HG03103 (cell line): Measurements from ENCODE around the gene PNMA6E.

Experiments used
- ATAC-seq: cut with Tn5 transposase; IDR thresholded peaks from one replicate; pipeline ENCODE4 v1.9.1; 2021; ENCODE audit warnings: low read depth; ENCODE audit not compliant: unreplicated experiment

The PNMA6E gene

DNA sequence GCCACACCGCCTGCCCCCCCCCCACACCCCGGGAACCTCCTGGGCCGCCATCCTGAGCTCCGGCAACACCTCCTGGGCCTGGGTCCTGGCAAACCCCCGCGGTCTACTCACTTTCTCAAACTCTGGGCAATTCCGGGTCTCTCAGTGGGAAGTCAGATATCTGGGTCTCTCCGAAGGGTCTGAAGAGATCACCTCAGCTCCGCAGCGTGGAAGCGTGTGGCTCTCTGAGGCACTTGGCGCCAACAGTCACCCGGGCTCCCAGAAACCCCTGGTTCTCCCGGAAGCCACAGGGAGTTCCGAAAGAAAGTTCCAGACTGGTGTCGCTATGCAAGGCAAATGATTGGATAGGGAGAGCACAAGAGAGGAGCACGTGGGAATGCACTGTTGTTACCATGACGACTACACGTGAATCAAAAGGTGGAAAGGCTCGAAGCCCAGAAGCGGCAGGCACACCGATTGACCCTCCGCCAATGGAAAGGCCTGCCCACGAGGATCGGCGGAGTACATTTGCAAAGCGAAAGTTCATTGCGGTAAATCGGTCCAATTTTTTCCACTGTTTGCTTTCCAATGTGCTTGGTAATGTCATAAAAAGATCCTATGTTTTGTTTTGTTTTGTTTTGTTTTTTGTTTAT lies at the start of gene PNMA6E:
Gene PNMA6E, minus strand, starts transcription at position 218 of the 632 bp plus-strand sequence. CDS start 2,501 bp downstream, outside the sequence.
- no peak for ATAC-seq

GRCh38 chrX:153450949-153451277 lies 49.8 kb upstream of the PNMA6E start:
- no peak for ATAC-seq

- ATAC-seq = no peak
Measured at GRCh38 chrX:153450114-153450948, 49.2 kb upstream of the PNMA6E start.

- ATAC-seq = no peak
Measured at GRCh38 chrX:153449368-153450113, 48.4 kb upstream of the PNMA6E start.

DNA sequence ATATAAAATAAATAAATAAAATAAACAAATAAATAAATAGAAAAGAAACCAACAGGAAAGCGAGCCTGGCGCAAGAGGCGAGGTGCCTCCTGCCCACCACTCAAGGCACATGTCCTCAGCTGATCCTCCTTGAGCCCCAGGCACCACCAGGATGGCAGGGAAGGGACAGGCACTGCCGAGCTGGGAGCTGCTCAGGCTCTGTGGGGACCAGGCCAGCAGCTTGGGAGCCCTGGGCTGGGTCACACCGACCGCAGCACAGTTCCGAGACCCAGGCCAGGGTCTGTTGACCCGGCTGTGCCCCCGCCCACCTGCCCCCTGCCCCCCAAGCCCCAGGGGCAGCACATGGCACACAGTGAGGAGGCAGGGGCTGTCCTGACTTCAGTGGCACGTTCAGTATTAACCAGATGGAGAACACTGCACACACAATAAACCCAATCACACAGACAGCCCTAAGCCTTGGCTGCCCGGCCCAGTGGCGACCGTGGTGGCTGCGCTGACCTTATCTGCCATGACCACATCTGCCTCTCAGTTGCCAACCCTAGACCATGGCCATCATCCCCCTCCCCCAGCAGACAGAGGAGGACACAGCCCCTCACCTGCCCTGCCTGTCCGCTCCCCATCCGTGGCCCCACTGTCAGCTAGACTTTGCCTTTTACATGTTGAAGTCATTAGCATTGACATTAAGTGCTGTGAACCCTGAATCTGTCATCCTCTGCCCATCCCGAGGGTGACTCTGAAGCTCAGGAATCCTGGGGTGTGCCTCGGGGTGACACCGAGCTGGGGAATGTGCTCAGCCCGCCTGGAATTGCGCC lies 47.6 kb upstream of the PNMA6E start:
- ATAC-seq = no peak

GRCh38 chrX:153447581-153447960 lies 46.4 kb upstream of the PNMA6E start:
- no peak for ATAC-seq

- ATAC-seq = no peak
Measured at GRCh38 chrX:153446950-153447580, 45.9 kb upstream of the PNMA6E start.

DNA sequence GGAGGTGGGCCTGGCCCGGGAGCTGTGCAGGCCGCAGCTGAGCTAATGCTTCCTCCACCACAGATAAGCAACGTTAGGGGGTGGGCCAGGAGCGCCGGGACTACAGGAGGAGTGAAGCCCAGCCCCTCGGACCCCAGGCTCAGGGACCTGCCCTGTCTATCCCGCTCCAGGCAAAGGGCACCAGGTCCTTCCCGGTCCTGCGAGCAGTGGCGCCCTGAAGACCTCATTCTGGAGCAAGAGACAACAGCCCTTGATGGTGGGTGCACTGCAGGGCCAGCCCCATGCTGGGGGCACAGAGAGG lies 45.4 kb upstream of the PNMA6E start:
- ATAC-seq = no peak

GRCh38 chrX:153445856-153446635 lies 44.9 kb upstream of the PNMA6E start, which contains the start of gene TREX2:
TSS of gene TREX2 (minus strand) at chrX:153446056. CDS start at chrX:153445430, 626 bp downstream.
- ATAC-seq = no peak

GRCh38 chrX:153445106-153445855 lies 44.1 kb upstream of the PNMA6E start:
- ATAC-seq = no peak

GRCh38 chrX:153444333-153445011 lies 43.3 kb upstream of the PNMA6E start:
- ATAC-seq = no peak

DNA sequence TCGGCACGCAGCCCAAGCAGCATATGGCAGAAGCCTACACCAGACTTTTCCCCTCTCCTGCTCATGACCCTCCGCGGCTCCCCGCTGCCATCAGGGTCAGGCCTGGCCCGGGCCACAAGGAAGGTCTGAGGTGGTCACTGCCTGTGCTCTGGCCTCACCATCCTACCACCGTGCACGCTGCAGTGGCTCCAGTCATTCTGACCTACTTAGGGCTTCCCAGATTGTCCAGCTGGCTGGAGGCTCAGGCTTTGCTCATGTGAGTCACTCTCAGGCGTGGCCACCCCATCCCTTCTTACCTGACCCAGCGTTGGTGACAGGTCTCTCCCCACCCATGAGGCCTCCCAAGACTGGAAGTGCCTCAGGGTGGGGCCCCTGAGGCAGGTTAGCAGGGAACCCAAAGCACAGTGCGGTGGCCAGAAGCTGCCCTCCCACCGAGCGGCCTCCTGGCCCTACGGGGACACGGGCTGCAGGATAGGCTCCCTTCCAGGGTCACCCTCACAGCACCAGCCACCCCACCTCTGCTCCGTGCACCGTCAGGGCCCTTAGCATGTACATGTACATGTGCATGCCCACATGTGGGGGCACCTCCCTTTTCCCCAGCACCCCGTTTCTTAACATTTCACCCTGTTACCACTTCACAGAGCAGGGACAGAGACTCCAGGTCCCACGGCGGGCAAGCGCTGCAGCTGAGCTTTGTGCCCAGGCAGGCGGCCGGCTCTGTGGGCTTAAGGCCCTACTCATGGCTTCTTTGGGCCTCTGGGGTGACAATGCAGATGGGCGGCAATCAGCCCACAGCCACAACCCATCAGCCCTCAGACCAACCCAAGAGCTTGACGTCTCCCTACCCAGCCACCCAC lies 42.6 kb upstream of the PNMA6E start:
- ATAC-seq = no peak

DNA sequence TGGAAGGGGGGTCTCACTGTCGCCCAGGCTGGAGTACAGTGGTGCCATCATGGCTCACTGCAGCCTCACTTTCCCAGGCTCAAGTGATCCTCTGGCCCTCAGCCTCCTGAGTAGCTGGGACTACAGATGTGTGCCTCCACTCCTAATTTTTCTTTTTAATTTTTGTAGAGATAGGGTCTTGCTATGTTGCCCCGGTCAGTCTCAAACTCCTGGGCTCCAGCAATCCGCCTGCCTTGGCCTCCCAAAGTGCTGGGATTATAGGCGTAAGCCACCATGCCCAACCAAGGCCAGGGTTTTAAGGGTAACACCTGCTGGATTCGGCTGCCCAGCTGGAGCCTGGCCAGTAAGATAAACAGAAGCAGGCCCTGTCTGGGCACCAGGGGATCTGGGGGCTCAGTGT lies 41.3 kb upstream of the PNMA6E start:
- ATAC-seq = no peak

DNA sequence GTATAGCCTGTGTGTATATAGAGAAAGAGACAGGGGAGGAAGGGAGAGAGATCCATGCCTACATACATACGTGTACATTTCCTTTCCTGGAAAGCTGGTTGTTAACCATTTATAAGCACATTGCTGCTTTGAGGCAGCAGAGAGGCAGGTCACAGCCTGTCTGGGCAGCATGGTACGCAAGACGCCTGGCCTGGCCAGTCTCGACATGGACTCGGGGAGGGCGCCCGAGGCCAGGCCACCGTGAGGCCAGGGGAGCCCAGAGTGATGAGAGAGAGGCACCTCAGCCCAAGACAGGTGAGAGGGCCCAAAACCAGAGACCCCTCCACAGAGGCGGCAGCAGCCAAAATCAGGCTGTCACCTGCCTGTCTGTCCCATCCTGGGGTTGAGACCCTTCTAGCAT lies 40.8 kb upstream of the PNMA6E start:
- ATAC-seq = no peak

DNA sequence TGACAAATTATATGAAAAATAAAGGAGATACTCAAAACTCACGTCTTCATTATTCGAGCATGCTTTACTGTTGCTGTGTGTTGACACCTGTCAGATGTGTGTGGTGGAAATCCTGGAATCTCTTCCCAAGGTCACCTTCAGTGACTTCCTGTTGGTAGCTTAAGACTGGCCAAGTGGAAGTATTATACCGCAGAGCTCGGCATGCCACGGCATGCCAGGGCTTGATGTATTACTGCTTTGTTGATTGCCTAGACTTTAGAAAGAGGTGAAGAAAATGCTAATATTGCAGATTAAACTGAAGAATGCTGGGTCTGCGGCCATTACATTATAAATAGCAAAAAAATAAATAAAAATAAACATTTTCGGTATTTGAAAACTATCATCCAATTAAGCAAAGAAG lies 40.1 kb upstream of the PNMA6E start:
- no peak for ATAC-seq

DNA sequence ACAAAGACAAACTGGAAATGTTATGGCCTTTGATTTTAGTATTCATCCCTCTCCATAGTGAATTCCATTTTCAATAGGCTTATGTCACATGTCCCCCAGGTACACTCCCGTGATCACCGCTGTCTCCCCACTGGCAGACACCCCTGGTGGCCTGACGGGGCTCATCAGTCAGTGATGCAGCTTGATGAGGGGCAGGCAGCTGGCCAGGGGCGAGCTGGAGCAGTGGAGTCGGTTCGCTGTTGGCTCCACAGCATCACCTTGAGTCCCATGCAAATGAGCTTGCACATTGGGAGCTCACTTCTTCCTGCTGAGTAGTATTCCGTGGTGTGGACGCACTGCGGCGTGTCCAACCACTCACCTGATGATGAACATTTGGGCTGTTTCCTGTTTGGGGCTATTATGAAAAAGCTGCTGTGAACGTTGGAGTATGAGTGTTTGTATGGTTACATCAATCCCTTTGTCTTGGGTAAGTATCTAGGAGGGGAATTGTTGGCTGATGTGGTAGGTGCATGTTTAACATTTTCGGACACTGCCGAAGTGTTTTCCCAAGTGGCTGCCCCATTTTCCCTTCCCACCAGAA lies 39.5 kb upstream of the PNMA6E start:
- no peak for ATAC-seq

- ATAC-seq = no peak
Measured at GRCh38 chrX:153439977-153440376, 38.8 kb upstream of the PNMA6E start.
